Lower leg skin (tissue), 4 donors: ENCODE results near the gene KIR2DL3. TPM values are rescaled to one million over a fixed set of nuclear protein-coding genes. Genes with fewer than 3 reads are reported as not detected.
"Not testable (repeated sequence)": the region's sequence is repeated elsewhere in the genome, so short reads cannot be mapped to it uniquely, and the experiment has no call there.

Experiments
- DNase-seq, 2 donors: peaks; one replicate each; pipeline ENCODE4 v3.0.0-alpha.2; 2019; ENCODE audit warnings: low spot score in 2 of 2
- H3K4me3 ChIP-seq: fragments of 200-600 bp; sonication (generic); 2 replicates; pipeline ENCODE4 v1.5.1; 2017; ENCODE audit warnings: mild to moderate bottlenecking, low read depth; ENCODE audit not compliant: poor library complexity, severe bottlenecking
- POLR2A ChIP-seq, 2 donors: fragments of 450-650 bp; IDR thresholded peaks; one replicate each; pipeline ENCODE4 v1.6.1; 2016 to 2017; ENCODE audit warnings: antibody characterized with exemption in 2 of 2, mild to moderate bottlenecking in 1 of 2, moderate library complexity in 1 of 2
- WGBS, 2 donors: methylation state at CpG; one replicate each; pipeline ENCODE4 v1.1.5; 2018; 5-methylcytosine and 5-hydroxymethylcytosine counted together
- intact Hi-C: fragments of 100-400 bp; cut with DNase I; formaldehyde crosslinking; loops from one replicate; pipeline ENCODE4 v1.15.0; 2023; ENCODE audit warnings: low total_unique reads
- total RNA-seq, 4 donors: library from RNA; depleted of rRNA; stranded (reverse); fragments of >200 nt; gene quantifications; one replicate each; pipeline ENCODE4 v1.1.0, GENCODE V29; 2016
- TF ChIP-seq, protein P1 (sequence below), 3 donors: fragments of 450-650 bp; IDR thresholded peaks; one replicate each; pipeline ENCODE4 v1.5.1; 2016; ENCODE audit warnings: antibody characterized with exemption in 3 of 3, mild to moderate bottlenecking in 3 of 3, moderate library complexity in 2 of 3

KIR2DL3 gene
- total RNA-seq, 4 donors from 2014 or later, result not detected

DNA sequence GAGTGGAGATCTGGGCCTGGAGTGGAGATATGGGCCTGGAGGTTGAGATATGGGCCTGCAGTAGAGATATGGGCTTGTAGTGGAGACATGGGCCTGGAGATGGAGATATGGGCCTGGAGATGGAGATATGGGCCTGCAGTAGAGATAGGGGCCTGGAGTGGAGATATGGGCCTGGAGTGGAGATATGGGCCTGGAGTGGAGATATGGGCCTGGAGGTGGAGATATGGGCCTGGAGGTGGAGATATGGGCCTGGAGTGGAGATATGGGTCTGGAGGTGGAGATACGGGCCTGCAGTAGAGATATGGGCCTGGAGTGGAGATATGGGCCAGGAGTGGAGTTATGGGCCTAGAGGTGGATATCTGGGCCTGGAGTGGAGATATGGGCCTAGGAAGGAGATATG lies 402 bp downstream of the KIR2DL3 start:
- TF ChIP-seq, protein P1, sequence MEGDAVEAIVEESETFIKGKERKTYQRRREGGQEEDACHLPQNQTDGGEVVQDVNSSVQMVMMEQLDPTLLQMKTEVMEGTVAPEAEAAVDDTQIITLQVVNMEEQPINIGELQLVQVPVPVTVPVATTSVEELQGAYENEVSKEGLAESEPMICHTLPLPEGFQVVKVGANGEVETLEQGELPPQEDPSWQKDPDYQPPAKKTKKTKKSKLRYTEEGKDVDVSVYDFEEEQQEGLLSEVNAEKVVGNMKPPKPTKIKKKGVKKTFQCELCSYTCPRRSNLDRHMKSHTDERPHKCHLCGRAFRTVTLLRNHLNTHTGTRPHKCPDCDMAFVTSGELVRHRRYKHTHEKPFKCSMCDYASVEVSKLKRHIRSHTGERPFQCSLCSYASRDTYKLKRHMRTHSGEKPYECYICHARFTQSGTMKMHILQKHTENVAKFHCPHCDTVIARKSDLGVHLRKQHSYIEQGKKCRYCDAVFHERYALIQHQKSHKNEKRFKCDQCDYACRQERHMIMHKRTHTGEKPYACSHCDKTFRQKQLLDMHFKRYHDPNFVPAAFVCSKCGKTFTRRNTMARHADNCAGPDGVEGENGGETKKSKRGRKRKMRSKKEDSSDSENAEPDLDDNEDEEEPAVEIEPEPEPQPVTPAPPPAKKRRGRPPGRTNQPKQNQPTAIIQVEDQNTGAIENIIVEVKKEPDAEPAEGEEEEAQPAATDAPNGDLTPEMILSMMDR (IDR thresholded peaks at IDR 0.05), result no peak
- no peak for TF ChIP-seq POLR2A (IDR thresholded peaks at IDR 0.05)
- WGBS, 2 donors, result 65 to 83% methylated on average over 1 of the region's 1 CpG
- DNase-seq, result no peak
- intact Hi-C loops, result no loop called here
- no peak overlapping the region for H3K4me3 ChIP-seq

GRCh38 chr19:54739587-54740497 lies 1.5 kb downstream of the KIR2DL3 start:
- no peak overlapping the region for H3K4me3 ChIP-seq
- no peak for TF ChIP-seq POLR2A (IDR thresholded peaks at IDR 0.05)
- TF ChIP-seq, protein P1 (IDR thresholded peaks at IDR 0.05), result no peak
- intact Hi-C loops, result no loop called here
- WGBS, 2 donors, result 85 to 86% methylated on average over 13 of the region's 13 CpGs
- no peak for DNase-seq

DNA sequence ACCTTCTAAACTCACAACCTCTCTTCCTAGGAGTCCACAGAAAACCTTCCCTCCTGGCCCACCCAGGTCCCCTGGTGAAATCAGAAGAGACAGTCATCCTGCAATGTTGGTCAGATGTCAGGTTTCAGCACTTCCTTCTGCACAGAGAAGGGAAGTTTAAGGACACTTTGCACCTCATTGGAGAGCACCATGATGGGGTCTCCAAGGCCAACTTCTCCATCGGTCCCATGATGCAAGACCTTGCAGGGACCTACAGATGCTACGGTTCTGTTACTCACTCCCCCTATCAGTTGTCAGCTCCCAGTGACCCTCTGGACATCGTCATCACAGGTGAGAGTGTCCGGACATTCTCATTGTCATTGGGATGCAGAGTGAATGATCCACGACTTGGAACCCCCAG lies 3.6 kb downstream of the KIR2DL3 start:
- DNase-seq, H3K4me3 ChIP-seq, intact Hi-C loops: not testable (repeated sequence)
- WGBS, 2 donors, result 57 to 68% methylated on average over 5 of the region's 5 CpGs

- WGBS, 2 donors, result 67 to 78% methylated on average over 5 of the region's 5 CpGs
- intact Hi-C loops, H3K4me3 ChIP-seq, DNase-seq: not testable (repeated sequence)
Measured at GRCh38 chr19:54744080-54744479, 5.8 kb downstream of the KIR2DL3 start.

DNA sequence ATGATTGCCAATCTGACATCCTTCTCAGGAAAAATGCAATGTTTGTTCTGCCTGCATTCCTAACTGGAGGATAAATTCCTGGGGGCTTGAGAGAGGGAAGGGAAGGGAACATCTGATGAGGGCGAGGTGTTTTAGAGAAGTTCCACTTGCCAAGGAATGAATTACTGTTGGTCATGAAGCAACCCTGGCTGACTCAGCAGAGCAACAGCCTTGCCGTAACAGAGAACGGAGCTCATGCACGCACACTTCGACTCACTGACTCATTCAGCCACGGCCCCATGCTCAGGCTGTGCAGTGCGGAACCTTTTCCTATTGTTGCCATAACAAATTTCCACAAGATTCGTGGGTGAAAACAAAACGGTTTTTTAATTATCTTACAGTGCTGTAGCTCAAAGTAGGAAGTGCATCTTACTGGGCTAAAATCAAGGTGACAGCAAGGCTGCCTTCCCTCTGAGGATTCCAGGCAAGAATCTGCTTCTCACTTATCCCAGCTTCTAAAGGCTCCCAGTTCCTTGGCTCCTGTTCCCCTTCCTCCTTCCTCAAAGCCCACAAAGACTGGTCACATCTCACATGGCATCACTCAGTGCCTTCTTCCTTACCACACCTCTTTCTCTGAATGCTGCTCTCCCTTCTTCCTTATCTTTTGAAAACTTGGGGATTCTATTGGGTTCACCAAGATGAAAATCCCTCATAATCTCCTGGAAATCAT lies 9.5 kb downstream of the KIR2DL3 start:
- peak in 1 of 2 donors; percentile 53 for DNase-seq
- H3K4me3 ChIP-seq, intact Hi-C loops: not testable (repeated sequence)
- WGBS, 2 donors, result 57 to 69% methylated on average over 9 of the region's 9 CpGs

GRCh38 chr19:54750276-54750675 lies 12.0 kb downstream of the KIR2DL3 start:
- H3K4me3 ChIP-seq, DNase-seq, intact Hi-C loops: not testable (repeated sequence)
- WGBS, 2 donors, result 64 to 69% methylated on average over 6 of the region's 6 CpGs

GRCh38 chr19:54756204-54757110 lies 18.1 kb downstream of the KIR2DL3 start:
- WGBS, 2 donors, result 86 to 88% methylated on average over 10 to 11 of the region's 12 CpGs
- DNase-seq, intact Hi-C loops, H3K4me3 ChIP-seq: not testable (repeated sequence)

- WGBS, 2 donors, result 63 to 65% methylated on average over 6 of the region's 6 CpGs
- DNase-seq, H3K4me3 ChIP-seq, intact Hi-C loops: not testable (repeated sequence)
Measured at GRCh38 chr19:54758577-54758976, 20.3 kb downstream of the KIR2DL3 start.

GRCh38 chr19:54764219-54764618 lies 25.9 kb downstream of the KIR2DL3 start:
- intact Hi-C loops, H3K4me3 ChIP-seq: not testable (repeated sequence)
- 63 to 76% methylated on average over 8 of the region's 8 CpGs for WGBS, 2 donors
- DNase-seq, result peak in 1 of 2 donors; percentile 52

DNA sequence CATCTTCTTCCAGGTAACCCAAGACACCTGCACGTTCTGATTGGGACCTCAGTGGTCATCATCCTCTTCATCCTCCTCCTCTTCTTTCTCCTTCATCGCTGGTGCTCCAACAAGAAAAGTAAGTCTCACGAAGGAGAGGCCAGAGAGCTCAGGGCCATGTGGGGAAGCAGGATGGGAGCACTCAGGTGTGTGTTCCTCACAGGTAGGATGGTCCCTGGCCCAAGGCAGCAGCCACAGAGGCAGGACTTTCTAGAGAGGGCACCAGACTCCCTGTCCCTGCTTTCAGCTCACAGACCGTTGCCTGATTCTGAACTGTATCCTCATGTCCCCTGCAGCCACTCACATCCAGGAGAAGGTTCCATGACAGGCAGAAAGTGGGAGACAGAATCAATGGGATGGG lies 28.2 kb downstream of the KIR2DL3 start:
- intact Hi-C loops, result not testable (repeated sequence)
- WGBS, 2 donors, result 66 to 73% methylated on average over 3 to 4 of the region's 4 CpGs

DNA sequence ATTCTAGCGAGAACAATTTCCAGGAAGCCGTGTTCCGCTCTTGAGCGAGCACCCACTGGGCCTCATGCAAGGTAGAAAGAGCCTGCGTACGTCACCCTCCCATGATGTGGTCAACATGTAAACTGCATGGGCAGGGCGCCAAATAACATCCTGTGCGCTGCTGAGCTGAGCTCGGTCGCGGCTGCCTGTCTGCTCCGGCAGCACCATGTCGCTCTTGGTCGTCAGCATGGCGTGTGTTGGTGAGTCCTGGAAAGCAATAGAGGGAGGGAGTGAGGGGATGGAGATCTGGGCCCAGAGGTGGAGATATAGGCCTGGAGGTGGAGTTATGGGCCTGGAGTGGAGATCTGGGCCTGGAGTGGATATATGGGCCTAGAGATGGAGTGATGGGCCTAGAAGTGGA lies 31.3 kb downstream of the KIR2DL3 start, which contains the start of gene KIR2DL1:
TSS of gene KIR2DL1 (plus strand) at position 148 of the 400 bp plus-strand sequence. CDS start at position 206, 58 bp downstream.
- peak in 1 of 2 donors; percentile 70 for DNase-seq
- 94% methylated on average over 15 of the region's 15 CpGs for WGBS, 2 donors
- intact Hi-C loops, H3K4me3 ChIP-seq: not testable (repeated sequence)

More for the DNA sequence above, 28.2 kb downstream of the KIR2DL3 start:
- not testable (repeated sequence) for H3K4me3 ChIP-seq
- DNase-seq, result peak in 1 of 2 donors; percentile 57

DNA sequence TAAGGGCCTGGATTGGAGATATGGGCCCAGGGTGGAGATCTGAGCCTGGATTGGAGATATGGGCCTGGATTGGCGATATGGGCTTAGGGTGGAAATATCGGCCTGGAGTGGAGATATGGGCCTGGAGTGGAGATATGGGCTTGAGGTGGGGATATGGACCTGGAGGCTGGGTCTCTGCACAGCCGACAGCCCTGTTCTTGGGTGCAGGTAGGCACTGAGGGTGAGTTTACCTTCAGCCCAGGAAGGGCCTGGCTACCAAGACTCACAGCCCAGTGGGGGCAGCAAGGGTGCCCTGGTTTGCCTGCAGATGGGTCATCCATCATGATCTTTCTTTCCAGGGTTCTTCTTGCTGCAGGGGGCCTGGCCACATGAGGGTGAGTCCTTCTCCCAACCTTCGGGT lies 32.2 kb downstream of the KIR2DL3 start:
- peak in 1 of 2 donors; percentile 71 for DNase-seq
- H3K4me3 ChIP-seq, intact Hi-C loops: not testable (repeated sequence)
- 84 to 87% methylated on average over 4 of the region's 4 CpGs for WGBS, 2 donors
